Femur (tissue), 1 donor: Measurements from ENCODE around the gene ASPHD2.

ENCODE experiments used
- DNase-seq: peaks from one replicate; pipeline ENCODE4 v3.0.0-alpha.2; 2017

ASPHD2 gene

DNA sequence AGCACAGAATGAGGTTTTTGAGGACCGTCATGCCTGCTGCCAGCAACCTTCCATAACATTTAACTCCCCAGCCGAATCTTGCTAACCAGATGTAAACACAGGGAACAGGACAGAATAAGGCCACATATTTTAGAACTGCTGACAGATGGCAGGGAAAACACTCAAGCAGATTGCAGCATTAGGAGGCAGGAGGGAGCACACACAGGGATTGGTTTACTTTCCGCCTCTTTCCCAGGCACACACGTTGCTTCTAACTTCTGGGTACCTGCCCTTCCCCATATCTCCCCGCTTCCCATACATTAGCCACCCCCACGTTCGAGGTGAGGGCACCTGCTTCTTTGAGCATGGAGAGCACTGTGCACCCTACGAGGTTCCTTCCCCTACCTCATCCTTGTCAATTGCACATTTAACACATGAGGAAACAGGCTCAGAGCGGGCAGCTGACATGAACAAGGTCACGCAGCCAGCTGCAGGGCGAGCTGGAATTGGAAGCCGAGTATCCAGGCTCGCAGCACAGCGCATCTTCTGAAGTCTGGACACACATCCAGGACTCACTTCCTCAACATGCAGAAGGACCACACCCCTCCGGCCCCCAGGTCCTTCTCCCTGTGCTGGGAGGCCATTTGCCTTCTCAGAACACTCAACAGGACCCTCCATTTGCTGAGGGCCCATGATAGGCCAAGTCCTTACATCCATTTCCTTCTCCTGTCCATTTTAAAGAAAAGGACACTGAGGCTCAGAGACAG is 18.7 kb downstream of the ASPHD2 start:
- DNase-seq: no peak

DNA sequence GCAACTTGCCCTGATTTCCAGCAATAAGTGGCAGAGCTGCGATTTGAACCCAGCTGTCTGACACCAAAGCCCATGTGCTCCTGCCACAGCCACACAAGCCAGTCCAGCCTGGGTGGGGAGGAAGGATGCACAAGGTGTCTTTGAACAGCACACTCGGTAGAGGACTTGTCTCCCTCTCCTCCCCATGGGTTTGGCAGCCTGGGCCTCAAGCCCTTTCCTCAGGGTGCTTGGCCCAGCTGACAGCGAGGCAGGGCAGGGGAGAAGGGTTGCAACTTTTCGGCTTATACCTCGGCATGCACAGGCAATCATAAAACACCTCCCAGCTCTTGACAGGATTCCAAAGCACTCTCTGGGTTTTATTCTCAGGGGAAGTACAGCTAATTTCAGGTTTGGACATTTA is 19.3 kb downstream of the ASPHD2 start:
- no peak for DNase-seq

DNA sequence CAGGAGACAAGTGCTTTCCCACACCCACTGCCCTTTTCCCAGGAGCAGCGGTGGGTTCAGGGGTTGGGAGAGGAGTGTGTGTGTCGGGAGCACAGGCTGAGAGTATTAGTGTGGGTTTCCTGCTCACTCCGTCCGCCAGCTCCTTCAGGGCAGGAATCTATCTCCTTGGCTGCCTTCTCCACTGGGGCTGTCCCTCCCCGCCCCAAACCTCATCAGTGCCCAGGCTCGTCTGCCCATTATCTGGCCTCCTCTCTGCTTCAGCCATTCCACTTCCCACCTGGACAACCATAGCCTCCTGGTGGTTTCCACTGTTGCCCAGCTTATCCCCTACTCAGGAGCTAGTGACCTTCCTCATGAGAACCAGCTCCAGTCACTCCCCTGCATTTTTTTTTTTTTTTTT is 19.9 kb downstream of the ASPHD2 start:
- DNase-seq: no peak

DNA sequence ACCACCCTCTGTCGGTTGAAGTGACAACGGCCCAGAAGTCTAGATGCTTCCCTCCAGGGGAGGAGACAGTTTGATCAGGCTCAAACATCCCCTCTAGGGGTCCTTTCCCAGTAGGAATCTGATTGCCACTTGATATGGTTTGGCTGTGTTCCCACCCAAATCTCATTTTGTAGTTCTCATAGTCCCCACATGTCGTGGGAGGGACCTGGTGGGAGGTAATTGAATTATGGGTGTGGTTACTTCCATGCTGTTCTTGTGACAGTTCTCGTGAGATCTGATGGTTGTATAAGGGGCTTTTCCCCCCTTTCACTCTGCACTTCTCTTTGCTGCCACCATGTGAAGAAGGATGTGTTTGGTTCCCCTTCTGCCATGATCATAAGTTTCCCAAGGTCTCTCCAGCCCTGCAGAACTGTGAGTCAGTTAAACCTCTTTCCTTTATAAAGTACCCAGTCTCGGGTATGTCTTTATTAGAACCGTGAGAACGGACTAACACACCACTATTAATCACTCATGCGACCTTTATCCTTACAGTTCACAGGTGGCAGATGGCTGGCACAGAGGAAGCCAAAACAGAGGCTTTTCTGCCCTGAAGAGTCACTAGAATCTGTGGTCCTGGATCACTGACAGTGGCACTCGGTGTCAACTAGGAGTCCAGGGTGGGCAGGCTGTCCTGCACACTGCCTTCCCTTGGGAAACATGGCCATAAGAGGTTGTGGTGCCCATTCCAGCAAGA is 21.6 kb downstream of the ASPHD2 start:
- no peak for DNase-seq

DNA sequence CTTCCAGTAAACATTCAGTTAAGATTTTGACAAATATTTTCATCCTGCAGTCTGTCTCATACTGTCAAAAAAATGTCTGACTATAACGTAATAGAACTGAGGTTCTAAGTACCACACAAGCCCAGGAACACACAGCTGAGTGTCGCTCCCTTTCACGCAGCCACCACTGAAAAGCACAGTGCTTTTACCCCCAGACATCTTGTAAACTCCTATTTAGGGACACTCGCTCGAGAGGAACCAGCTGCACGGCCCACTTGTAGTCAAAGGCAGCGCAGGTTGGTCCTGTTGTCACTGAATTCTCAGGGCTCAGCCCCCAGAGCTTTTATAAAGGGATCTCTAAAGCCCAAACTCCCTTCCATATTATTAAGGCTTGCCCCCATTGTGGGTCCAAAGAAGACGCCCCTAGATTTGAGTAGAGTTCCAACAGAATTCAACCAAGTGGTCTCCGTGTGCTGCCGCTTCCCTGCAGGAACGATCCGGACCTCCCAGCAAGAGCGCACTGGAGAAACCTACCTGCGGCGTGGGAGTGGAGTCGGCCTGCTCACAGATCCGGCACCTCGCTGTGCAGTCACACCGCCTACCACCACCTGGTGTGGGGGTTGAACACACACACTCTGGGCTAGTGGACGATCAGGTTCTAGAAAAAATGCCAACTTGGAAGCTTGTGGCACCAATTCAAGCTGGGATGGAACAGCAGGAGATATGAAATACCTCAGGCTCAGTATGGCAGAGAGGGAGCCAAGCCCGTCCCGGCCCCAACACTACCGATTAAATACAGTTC is 23.4 kb downstream of the ASPHD2 start:
- DNase-seq: no peak

DNA sequence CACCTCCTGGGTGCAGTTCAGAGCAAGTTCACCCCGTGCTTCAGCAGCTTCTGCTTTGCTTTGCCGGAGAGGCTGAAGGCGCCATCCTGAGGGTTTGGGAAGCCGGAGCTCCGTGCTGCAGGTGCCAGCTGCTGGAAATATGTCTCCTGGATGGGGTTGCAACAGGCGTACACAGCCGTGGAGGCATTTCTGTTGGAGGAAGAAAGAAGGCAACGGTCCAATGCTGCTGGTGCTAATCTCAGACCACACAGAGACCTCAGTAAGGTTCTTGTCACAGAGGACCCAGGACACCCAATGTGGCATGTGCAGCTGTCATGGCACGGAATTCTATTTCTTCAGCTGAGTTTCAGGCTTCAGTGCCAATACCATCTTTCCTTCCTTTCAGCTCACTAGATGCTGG is 24.2 kb downstream of the ASPHD2 start:
- DNase-seq: no peak

DNA sequence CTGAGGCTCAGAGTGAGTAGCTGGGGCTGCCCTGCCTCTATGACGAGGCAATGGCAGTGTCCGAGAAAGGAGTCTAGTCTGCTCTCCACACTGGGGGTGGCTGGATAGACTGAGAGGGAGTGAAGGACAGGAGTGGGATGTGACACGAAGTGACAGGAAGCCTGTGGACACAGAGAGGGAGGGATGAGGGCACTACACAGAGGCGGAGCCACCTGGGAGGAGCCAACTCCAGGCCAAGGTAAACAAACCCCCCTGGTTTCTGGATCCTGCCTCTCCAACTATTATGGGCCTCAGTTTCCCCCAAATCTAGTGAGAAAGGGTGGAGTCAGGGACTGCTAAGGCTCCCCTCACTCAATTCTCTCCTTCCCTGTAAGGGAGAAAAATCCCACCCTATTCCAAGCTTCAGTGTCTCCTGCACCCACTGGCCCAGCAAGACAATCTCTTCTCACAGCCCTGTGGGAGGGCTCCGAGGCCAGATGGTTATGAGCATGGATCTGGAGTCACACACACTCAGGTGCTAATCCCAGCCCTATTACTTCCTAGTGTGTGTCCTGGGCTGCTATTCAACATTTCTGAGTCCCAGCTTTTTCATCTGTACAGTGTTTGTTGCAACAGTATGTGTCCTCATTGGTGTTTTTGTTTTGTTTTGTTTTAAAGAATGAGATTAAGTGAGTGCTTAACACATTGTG is 24.9 kb downstream of the ASPHD2 start:
- no peak for DNase-seq

DNA sequence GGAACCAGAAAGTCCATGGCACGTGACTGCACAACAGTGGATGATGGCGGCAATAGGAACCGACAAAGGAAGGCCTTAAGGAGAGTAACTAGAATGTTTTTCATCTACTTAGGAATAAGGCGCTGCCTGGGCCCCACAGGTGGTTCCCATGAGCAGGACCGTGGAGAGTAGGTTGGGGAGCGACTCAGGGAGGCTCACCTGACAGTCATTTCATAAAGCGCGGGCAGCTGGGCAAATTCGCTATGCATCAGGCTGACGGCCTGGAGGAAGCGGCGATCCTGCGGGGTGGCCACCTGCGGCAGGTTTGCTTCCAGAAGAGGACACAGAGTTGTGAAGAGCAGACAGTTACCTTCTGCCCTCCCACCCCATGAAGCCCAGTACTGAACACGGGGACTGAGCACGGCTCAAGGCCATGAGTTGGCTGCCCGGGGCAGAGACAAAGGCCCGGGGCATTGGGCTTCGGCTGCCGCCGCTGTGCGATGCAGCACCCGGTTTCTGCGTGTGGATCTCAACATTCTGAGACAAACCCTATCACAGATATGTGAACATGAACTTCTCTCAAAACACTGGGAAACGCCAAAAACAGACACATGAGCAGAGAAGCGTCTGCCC is 28.7 kb downstream of the ASPHD2 start:
- DNase-seq: no peak

DNA sequence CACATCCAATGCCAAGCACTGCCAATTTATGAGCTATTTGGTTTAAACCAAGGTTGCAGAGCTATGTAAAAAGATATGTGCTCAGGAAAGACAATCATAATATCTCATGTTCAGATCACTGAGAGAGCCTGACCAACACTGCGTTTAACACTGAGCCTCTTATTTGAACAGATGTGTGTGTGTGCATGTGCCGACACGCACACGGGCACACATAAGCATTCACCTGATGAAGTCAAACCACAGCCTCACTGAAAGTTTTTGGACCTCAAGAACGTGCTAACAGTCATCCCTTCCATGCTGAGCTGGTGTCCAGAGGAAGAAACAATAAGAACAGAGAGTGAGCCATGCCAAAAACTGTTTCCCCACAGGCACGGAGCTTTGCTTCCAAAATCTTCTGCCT is 31.1 kb downstream of the ASPHD2 start:
- no peak for DNase-seq

DNA sequence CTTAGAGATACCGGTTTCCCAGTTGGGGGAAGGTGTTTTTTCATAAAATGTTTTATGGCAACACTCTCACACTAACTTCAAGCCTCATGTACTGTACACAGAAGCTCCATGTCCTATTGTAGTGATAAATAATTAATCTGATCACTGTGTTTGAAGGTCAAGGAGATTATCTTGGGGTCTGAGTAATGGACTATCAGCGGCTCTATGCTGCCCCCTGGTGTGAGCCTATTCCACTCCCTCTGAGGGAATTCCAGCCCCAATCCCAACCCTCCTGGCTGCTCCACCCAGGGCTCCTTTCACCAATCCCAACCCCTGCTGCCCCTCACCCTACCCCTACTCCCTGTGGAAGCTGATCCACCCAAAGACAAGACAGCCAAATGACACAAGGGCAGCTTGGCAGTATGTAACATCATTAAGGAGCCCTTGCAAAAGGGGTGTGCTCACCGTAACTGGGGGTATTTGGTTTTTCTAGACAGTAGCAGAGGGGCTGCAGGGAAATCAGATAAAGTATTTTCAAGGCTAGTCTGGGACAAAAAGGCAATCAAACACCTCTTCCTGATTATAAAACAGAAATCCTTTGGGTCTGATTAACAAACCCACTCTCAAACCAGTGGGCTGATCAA is 32.2 kb downstream of the ASPHD2 start:
- DNase-seq: peak; percentile 60

DNA sequence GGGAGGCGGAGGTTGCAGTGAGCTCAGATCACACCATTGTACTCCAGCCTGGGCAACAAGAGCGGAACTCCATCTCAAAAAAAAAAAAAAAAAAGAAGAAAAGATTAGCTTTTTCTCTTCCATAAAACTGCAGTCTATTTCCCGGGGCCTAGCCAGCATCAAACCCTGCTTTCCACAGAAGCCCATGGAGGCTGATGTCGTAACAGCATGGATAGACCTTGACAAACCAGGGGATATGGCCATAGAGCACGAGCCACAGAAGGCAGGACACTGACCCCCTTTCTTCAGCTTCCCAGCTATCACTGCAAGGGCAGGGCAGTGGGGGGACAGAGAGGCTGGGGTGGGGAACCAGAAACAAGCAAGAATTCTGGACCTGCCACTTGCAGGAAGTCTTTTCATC is 33.0 kb downstream of the ASPHD2 start:
- no peak for DNase-seq

DNA sequence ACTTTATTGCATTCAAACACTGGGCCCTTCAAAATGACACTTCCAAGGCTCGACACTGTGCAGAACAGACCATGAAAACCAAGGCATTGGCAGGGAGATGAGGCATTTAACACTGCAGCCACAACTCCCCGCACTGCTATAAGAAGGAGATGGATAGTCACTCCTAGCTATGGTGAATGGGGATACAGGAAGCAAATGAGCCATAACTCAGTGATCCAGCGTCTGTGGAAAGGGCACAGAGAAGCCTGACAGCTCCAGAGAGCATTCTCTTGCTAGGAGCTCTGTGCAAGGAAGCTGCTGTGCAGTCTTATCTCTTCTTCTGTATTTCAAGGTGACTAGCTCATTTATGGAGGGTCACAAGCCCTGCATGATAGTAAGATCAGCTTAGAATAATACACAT is 33.6 kb downstream of the ASPHD2 start:
- DNase-seq: no peak

DNA sequence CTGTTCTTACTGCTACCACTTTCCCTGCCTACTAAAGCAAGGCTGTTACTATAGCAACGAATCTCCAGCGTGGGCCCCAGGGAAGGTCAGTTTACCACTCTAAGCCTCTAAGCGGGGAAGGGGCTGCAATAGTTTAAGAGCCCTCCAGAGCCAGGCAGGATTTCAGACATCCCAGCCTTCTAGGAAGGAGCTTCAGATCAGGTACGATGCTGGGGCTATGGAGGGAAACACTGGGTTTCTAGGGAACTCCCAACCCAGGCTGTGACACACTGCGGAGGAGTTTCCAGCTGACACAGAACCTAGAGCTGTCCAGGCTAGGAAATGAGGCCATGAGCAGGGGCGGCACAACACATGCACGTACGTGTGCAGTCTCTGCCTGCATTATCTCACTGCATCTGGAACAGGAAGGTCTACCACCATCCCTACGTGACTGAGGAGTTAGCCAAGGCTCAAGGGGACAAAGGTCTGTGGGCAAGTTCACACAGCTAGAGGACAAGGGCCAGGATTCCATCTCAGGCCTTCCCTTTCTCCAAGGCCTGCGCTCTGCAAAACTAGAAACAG is 34.1 kb downstream of the ASPHD2 start:
- no peak for DNase-seq

DNA sequence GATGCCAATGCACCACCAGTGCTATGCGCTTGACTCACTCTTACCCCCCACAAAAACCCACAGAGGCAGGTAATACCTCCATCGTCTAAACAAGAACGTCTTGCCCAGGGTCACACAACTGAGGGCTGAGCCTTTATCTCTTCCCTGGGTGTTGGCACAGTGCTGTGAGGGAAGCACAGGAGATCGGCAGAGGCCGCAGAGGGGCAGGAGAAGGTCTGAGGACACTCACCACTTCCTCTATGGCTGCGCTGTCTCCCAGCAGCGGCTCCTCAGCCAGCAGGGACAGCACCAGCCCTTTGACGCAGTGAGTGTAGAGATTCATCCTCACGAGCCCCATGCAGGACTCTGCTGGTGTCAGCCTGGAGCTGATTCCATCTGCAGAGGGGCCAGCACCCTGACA is 34.6 kb downstream of the ASPHD2 start:
- no peak for DNase-seq

DNA sequence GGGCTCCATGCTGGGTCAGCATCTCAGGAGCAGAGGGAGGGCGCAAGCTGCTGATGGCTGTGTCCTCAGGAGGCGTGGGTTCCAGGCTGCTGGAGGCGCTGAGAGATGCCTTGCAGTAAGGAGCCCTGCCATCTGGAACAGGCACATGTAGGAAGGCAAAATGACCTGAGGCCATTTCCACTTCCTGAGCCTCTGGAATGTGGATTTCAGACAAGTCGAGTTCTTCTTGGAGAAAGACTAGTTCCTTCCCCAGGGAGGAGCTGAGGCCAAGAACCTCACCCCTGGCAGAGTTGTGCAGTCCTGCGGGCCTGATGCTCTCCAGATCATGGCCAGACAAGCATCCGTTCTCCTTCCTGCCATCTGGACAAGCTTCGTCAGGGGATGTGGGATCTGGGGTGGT is 35.3 kb downstream of the ASPHD2 start:
- DNase-seq: no peak

DNA sequence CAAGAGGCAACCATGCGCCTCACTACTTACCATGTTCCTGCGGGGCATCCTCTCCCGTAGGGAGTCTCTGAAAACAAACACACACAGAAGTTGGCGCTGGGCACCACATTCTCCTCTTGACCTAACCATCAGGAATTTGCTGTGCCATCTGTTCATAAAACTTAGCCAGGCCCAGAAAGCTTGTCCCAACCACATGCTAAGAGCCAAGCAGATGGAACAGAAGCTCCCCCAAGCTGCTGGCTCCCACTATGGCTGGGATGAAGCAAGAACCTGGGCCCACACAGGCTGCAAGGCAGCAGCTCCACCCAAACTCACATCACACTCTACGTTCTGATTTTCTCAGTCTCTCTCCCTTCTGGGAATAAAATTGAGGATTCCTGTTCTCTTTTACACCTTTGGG is 37.1 kb downstream of the ASPHD2 start:
- DNase-seq: no peak

DNA sequence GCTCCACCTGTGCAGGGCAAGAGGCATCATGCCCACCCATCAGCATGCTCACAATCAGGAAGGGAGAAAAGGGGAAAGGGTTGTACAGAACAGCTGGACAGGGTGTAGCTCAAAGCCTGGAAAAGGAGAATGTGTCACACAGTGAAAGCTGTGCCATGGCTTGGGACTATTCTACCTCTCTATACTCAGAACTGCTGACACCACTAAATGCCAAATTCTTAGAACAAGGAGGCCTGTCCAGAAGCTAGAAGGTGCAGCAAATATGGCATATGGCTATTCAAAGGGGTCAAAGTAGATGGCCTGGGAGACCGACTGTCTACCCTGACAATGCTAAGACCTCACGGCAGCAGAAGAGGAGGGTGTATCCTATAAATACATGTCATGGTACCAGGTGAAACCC is 41.7 kb downstream of the ASPHD2 start:
- DNase-seq: no peak

DNA sequence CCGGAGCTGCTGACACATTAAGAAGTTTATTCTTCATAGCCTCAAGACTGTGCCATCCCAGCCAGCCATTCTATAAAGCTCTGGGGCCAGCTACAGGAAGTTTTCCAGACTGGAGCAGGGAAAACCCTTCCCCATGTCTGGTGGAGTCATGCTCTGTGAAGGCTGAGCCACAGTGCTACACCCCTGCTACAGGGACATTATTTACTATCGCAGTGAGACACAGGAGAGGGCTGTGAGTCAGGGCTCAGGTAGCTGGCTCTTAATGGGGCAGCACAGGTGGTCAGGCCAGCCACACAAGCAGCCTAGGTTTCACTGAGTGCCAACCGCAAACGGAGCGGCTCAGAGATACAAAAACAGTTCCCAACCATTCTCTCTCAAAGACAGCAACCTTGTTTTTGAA is 42.5 kb downstream of the ASPHD2 start:
- no peak for DNase-seq

DNA sequence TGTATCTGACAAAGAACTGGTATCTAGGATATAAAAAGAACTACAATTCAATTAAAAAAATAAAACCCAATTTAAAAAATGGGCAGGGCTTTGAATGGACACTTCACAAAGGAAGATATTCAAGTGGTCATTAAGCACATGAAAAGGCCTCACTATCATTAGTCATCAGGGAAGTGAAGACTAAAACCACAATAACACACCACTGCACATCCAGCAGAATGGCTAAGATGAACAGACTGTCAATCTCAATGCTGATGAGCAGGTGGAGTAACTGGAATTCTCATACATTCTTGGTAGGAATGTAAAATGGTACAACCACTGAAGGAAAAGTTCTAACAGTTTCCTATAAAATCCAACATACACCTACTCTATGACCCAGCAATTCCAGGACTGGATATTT is 45.6 kb downstream of the ASPHD2 start:
- DNase-seq: no peak

DNA sequence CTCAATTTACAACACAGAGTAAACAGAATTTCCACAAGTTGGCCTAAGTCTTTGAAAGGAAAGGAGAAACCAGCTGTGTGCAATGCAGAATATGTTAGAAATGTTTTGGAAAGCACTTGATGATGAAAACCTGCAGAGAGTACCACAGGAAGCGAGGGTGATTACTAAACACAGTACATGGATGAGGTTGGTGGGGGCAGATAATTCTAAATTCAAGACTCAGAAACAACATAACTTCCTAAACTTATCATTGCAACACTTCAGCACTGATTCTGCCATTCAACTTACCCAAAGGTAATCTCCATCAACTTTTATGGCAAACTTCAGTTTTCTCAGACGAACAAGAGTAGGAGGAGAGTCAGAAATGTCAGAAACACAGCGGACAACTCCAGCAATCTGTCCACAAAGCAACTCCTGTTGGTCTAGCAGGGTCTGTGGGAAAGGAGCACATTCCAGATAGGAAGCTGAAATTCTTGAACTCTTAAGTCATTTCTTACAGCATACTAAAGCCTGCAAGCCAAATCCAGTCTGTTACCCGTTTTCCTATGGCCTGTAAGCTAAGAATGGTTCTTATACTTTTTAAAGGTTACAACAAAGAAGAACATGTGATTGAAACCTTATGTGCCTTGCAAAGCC is 47.8 kb downstream of the ASPHD2 start:
- no peak for DNase-seq

DNA sequence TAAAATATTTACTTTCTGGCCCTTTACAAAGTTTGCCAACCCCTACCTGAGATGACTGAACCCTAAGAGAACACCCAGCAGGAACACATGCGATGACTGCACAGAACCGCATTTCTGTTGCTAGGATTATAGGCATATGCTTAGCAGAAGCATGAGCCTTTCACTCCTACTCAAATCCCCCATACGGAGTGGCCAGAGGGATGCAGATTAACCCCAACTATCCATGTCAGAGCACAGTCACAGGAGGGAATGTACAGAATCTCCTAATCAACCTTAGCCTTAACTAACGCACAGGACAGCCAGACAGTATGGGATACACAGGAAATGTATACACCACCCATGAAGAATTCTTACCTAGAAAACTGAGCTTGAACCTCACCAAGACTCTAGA is 48.3 kb downstream of the ASPHD2 start:
- no peak for DNase-seq
